Parathyroid adenoma (tissue), 2 donors: Measurements from ENCODE around the gene USP2.

Source experiments
- H2AFZ ChIP-seq: fragments of 300-600 bp; sonication (generic); one replicate; pipeline ENCODE4 v1.7.0; 2017; ENCODE audit warnings: antibody characterized with exemption, mild to moderate bottlenecking
- H3K27ac ChIP-seq: fragments of 300-600 bp; sonication (generic); one replicate; pipeline ENCODE4 v1.7.0; 2017
- H3K27me3 ChIP-seq: fragments of 300-600 bp; sonication (generic); one replicate; pipeline ENCODE4 v1.7.0; 2017; ENCODE audit warnings: low read length; ENCODE audit not compliant: control insufficient read depth, insufficient read depth
- H3K36me3 ChIP-seq: fragments of 300-600 bp; sonication (generic); one replicate; pipeline ENCODE4 v1.7.0; 2017; ENCODE audit warnings: low read length; ENCODE audit not compliant: control insufficient read depth, insufficient read depth
- H3K4me1 ChIP-seq: fragments of 300-600 bp; sonication (generic); one replicate; pipeline ENCODE4 v1.7.0; 2017; ENCODE audit warnings: control low read depth
- H3K4me2 ChIP-seq: fragments of 300-600 bp; sonication (generic); one replicate; pipeline ENCODE4 v1.7.0; 2017; ENCODE audit warnings: low read length
- H3K4me3 ChIP-seq: fragments of 300-600 bp; sonication (generic); one replicate; pipeline ENCODE4 v1.7.0; 2017; ENCODE audit warnings: low read depth, low read length
- H3K79me2 ChIP-seq: fragments of 300-600 bp; sonication (generic); one replicate; pipeline ENCODE4 v1.7.0; 2017; ENCODE audit warnings: control low read depth
- H3K9ac ChIP-seq: fragments of 300-600 bp; sonication (generic); one replicate; pipeline ENCODE4 v1.7.0; 2017; ENCODE audit warnings: mild to moderate bottlenecking
- H3K9me3 ChIP-seq: fragments of 300-600 bp; sonication (generic); one replicate; pipeline ENCODE4 v1.7.0; 2017; ENCODE audit warnings: low read length; ENCODE audit not compliant: control insufficient read depth
- TF ChIP-seq, protein P1 (sequence below): fragments of 300-600 bp; sonication (generic); IDR thresholded peaks from one replicate; pipeline ENCODE4 v1.7.0; 2017; ENCODE audit warnings: antibody characterized with exemption, mild to moderate bottlenecking
- donor health status: primary hyperparathyroidism.

The USP2 gene

DNA sequence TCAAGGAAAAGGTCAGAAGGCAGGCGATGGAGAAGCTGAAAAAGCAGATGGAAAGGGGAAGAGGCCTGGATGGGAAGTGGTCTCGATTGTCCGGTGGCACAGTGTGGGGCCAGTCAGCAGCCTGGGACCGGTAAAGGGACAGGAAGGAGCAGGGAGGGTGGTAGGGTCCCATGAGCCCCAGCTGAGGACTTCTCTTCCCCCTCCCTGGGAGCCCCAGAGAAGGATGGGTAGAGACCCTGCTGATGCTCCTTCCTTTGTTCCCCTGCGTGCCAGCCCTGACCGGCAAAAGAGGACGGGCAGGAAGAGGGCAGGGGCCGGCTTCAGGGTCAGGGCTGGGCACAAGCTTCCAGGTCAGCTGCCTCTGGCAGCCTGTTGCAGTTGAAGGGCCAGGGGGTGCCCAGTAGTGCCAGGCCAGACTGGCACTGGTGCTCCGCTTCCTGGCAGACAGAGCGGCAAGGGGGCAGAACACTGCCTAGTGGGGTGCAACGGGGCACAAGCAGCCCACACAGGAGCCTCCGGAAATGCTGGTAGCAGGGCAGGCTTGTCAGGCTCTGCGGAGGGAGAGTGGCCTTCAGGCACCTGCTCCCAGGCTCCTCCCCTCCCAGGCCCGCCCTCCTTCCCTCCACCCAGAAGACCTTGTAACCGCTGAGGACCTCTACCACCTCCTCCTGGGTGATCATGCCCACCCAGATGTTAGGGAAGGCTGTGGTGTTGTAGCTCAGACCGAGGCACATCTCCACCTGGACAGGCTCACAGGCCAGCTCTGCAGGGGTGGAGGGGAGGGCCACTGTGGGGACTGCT is 40.1 kb downstream of the USP2 start:
- TF ChIP-seq, protein P1, sequence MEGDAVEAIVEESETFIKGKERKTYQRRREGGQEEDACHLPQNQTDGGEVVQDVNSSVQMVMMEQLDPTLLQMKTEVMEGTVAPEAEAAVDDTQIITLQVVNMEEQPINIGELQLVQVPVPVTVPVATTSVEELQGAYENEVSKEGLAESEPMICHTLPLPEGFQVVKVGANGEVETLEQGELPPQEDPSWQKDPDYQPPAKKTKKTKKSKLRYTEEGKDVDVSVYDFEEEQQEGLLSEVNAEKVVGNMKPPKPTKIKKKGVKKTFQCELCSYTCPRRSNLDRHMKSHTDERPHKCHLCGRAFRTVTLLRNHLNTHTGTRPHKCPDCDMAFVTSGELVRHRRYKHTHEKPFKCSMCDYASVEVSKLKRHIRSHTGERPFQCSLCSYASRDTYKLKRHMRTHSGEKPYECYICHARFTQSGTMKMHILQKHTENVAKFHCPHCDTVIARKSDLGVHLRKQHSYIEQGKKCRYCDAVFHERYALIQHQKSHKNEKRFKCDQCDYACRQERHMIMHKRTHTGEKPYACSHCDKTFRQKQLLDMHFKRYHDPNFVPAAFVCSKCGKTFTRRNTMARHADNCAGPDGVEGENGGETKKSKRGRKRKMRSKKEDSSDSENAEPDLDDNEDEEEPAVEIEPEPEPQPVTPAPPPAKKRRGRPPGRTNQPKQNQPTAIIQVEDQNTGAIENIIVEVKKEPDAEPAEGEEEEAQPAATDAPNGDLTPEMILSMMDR = no peak
- Histone ChIP-seq H3K4me2 (no peak overlapping the region), H3K27me3 (no peaks in the 10 kb centered on the region), H3K9ac (no peak overlapping the region), H3K27ac (peak overlapping the region; percentile 72), H3K4me3 (no peak overlapping the region), H3K36me3 (no peaks in the 10 kb centered on the region), H3K79me2 (no peaks in the 10 kb centered on the region), H2AFZ (no peak overlapping the region), H3K4me1 (no peaks in the 10 kb centered on the region), H3K9me3 (no peaks in the 10 kb centered on the region)

DNA sequence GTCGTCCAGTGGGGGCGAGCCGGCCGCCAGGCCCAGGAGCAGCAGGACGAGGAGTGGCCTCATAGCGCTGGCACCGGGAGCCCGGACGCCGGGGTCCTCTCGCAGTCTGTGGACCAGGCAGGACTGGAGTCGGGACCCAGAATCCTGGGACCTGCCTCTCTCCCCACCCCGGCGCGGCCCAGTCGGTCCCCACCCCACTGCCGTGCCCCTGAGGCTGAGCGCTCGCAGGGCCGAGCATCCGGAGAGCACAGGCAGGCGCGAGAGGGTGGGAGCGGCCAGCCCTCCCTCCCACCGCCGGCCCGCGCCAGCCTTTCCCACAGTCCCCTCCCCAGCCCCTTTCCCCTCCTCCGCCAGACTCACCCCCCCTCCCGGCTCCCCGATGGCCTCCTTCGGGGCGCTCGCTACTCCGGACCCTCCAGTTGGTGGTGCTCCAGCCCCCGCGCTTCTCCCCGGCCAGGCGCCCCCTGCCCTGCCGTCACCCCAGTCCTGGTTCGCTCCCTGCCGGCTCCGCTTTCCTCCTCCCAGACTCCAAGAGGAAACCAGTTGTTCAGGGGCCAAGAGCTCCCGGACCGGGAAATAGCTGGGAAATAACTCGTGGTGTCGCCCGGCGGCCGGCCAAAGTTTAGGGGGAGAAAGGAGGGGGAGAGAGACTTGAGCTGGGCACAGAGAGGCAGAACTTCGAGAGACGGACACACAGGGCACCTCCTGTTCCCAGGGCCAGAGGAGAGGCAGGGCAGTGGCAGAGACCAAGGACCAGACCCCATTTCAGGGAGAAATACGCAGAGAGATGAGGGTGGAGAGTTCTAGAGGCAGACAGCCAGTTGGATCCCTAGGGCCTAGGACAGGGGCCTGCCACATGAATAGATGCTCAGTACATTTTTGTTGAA is 40.9 kb downstream of the USP2 start, which contains the start of gene C1QTNF5:
Gene C1QTNF5 (minus strand): TSS at position 549 of the 887 bp plus-strand sequence. CDS start 486 bp downstream, at position 63.
- no peaks in the 10 kb centered on the region for H3K4me1 ChIP-seq

DNA sequence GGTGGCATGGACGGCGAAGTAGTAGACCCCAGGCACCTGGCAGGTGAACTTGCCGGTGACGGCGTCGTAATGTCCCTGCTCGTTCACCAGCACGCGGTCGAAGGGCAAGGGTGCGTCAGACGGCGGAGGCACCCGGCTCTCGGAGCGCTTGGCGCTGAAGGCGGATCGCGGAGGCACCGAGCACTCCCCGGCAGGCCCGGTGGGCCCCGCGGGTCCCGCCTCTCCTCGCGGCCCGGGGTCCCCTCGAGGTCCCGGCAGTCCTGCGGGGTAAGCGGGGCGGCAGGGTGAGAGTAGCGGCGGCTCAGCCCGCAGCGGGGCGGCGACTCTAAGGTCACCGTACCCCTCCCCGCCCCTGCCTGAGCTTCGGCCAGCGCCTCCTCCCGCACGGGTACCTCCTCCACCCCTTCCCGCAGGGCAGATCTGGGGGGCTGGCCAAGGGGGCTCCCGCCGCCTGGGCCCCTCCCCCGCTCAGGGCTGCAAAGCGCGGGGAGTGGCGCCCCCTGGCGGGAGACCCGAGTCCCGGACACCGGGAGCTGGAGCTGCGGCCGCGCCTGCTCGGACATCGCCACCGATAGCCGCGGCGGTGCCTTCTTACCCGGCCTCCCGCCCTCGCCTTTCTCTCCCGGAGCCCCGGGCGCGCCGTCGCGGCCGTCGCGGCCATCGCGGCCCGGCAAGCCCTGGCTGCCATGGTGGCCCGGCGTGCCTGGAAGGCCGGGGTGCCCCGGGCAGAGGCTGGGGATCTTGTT is 41.7 kb downstream of the USP2 start:
- Histone ChIP-seq H3K4me2 (peak overlapping the region; percentile 51), H3K27me3 (no peaks in the 10 kb centered on the region), H3K4me3 (peak overlapping the region; percentile 50), H3K79me2 (no peaks in the 10 kb centered on the region), H2AFZ (peak overlapping the region; percentile 62), H3K36me3 (no peaks in the 10 kb centered on the region), H3K9ac (no peak overlapping the region), H3K4me1 (no peaks in the 10 kb centered on the region), H3K9me3 (no peaks in the 10 kb centered on the region), H3K27ac (peak overlapping the region; percentile 72)
- TF ChIP-seq, protein P1 = peak; percentile 51

More for the DNA sequence above, 40.9 kb downstream of the USP2 start, which contains the start of gene C1QTNF5:
- no peaks in the 10 kb centered on the region for H3K36me3 ChIP-seq
- H3K27me3 ChIP-seq = no peaks in the 10 kb centered on the region
- H3K9ac ChIP-seq = no peak within 1 kb of the TSS
- H3K79me2 ChIP-seq = no peaks in the 10 kb centered on the region
- peak within 1 kb of the TSS; percentile 51 for H3K4me2 ChIP-seq
- H3K9me3 ChIP-seq = no peaks in the 10 kb centered on the region
- H3K4me3 ChIP-seq = peak within 1 kb of the TSS; percentile 50
- TF ChIP-seq, protein P1 = no peak
- peak within 1 kb of the TSS; percentile 62 for H2AFZ ChIP-seq
- peak within 1 kb of the TSS; percentile 72 for H3K27ac ChIP-seq

DNA sequence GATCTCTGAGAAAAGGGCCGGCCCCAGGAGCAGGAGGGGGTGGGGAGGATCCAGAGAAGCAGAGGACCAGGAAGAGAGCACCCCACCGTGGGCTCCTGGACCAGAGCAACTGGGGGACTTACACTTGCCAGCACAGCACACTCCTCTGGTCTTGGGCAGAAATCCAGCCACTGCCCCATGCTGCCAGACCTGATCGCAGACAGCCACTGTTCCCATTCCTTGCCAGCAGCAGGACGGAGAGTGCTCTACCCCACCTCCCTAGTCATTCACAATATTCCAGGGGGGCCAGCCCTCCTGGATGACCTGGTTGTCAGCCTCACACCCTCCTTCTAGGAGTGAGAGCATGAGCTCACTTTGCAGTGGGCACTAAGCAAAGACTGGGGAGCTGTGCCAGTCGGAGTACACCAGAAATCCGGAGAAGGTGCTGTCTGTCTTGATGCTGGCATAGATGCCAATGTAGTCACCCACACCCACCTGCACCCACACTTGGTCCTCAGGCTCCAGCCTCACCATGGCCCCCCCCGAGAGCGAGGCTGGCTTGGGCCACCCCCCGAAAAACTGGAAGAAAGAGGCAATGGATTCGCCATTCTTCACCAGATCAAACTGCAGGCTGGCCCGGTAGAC is 42.4 kb downstream of the USP2 start:
- no peak overlapping the region for H2AFZ ChIP-seq
- no peak overlapping the region for H3K9ac ChIP-seq
- no peaks in the 10 kb centered on the region for H3K36me3 ChIP-seq
- H3K4me3 ChIP-seq = peak overlapping the region; percentile 34
- peak overlapping the region; percentile 51 for H3K4me2 ChIP-seq
- H3K27me3 ChIP-seq = no peaks in the 10 kb centered on the region
- no peaks in the 10 kb centered on the region for H3K4me1 ChIP-seq
- H3K27ac ChIP-seq = no peak overlapping the region
- H3K9me3 ChIP-seq = no peaks in the 10 kb centered on the region
- no peaks in the 10 kb centered on the region for H3K79me2 ChIP-seq
- TF ChIP-seq, protein P1 = no peak
